GM21447 (cell line): ENCODE results near the gene HLA-G.

ENCODE experiments used
- ATAC-seq: cut with Tn5 transposase; IDR thresholded peaks from one replicate; pipeline ENCODE4 v1.9.1; 2021; ENCODE audit not compliant: unreplicated experiment

Gene HLA-G

DNA sequence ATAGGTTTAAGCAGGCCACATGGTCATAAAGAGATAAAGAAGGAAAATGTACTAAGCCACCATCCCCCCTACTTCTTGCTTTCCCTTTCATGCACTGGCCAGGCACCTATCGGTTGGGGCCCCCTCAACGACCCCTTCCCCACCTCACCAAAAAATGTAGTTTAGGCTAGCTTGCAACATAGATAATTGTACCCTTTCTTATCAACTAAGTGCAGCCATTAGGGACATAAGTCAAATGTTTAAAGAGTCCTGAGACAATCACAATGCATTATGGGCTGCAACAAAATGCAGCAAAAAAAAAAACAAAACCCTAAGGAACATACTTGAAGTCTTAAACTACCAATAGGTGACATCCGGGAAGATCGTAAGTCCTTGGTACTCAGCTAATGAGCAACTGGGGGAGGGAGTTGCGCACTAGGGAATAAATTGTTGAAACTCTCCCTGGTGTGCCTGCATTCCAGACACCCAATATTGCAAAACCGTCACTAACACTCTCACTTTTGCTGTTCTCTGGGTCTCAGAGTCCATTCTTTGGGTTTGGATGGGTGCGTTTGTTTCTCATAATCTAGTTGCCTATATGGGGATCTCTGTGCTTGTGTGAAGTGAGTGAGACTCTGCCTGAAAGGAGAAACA lies 12.4 kb upstream of the HLA-G start:
- no peak for ATAC-seq

DNA sequence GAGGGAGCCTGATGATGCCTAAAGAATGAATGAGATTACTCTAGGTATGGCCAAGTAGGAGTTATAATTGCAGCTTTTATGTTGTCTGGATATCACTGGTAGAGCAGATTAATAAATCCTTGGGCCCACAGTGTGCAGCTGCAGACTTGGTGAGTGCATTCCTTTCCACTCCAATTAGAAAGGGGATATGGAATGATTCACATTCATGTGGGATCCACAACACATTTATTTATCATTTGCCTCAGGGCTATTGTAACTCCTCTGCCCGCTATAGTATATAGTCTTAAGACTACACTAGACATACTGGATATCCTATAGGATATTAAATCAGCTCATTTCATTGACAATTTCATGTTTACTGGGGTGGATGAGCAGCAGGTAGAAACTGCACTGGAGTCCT lies 11.6 kb upstream of the HLA-G start:
- no peak for ATAC-seq

DNA sequence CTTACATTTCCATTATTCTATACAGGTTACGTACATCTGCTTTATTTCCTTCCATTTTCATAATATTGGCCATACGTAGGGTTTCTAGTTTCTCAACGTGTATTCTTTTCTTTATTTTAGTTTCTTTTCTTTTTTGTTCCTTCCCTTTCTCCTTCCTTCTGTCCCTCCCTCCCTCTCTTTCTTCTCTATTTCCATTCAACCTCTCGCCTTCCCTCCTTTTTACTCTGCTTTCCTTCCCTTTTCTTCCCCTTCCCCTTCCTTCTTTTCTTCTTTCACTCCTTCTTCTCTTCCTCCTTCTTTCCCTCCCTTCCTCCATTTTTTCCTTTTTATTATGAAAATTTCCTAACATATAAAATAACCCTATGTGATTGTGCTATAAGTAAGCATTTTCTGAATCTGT lies 8.7 kb upstream of the HLA-G start:
- ATAC-seq, result no peak

DNA sequence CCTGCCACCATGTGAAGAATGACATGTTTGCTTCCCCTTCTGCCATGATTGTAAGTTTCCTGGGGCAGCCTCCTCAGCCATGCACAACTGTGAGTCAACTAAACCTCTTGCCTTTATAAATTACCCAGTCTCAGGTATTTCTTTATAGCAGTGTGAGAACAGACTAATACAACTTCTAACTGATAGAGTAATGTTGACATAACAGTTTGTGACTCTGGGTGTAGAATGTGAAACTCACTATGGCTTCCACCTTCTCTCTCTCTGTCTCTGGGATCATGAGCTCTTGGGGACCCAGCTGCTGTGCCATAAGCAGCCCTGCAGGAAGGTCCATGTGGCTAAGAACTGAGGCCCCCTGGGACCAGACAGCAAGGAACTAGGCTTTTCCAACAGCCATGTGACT lies 3.5 kb upstream of the HLA-G start:
- ATAC-seq, result no peak

DNA sequence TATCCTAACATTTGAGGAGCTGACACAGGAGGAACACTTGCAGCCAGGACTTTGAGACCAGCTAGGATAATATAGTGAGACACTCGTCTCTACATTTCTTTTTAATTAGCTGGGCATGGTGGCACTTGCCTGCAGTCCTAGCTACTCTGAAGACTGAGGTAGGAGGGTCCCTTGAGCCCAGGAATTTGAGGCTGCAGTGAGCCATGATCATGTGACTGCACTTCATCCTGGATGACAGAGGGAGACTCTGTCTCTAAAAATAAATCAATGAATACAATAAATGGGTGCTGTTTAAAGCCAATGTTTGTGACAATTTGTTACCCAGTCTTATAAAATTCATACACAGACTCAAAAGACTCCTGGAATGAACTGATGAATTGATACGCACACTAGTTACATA lies 1.8 kb upstream of the HLA-G start:
- ATAC-seq, result no peak

DNA sequence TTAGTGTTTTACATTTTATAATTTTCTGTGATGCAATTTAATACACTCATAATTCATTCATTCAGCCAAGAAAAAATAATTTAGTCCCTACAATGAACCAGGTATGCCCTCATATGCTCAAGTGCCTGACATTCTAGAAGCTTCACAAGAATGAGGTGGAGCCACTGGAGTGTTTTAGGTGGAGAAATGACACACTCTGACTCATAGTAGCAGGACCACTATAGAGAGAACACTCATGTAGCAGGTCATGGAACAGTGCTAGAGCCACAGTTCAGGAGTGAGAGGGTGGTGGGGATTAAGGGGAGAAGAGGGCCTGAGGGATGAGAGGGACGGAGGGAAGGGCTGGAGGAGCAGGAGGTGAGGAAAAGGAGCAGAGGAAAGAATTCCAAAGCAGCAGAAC lies 1.4 kb upstream of the HLA-G start:
- ATAC-seq, result no peak

DNA sequence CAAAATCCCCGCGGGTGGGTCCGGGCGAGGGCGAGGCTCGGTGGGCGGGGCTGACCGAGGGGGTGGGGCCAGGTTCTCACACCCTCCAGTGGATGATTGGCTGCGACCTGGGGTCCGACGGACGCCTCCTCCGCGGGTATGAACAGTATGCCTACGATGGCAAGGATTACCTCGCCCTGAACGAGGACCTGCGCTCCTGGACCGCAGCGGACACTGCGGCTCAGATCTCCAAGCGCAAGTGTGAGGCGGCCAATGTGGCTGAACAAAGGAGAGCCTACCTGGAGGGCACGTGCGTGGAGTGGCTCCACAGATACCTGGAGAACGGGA lies 809 bp downstream of the HLA-G start:
- ATAC-seq, result no peak

DNA sequence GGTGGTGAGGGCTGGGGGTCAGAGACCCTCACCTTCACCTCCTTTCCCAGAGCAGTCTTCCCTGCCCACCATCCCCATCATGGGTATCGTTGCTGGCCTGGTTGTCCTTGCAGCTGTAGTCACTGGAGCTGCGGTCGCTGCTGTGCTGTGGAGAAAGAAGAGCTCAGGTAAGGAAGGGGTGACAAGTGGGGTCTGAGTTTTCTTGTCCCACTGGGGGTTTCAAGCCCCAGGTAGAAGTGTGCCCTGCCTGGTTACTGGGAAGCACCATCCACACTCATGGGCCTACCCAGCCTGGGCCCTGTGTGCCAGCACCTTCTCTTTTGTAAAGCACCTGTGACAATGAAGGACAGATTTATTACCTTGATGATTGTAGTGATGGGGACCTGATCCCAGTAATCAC lies 2.1 kb downstream of the HLA-G start:
- ATAC-seq, result no peak

DNA sequence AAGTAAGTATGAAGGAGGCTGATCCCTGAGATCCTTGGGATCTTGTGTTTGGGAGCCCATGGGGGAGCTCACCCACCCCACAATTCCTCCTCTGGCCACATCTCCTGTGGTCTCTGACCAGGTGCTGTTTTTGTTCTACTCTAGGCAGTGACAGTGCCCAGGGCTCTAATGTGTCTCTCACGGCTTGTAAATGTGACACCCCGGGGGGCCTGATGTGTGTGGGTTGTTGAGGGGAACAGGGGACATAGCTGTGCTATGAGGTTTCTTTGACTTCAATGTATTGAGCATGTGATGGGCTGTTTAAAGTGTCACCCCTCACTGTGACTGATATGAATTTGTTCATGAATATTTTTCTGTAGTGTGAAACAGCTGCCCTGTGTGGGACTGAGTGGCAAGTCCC lies 2.8 kb downstream of the HLA-G start:
- ATAC-seq, result no peak

DNA sequence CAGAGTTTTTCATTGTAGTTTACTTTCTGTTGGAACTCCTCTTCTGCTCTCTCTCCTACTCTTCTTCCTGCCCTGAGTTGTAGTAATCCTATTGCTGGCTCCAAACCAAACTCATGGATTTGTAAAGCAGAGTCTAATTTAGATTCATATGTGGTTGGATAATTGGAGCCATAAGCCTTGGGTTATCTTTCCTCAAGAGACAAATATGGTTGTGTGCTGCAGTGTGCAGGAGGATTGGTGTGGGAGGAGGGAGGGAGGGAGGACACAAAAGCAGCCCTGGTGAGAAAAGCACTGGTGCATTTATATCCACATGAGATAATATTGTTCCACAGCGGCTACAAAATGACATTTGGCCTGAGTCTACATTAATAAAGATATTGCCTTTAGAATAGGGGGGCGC lies 4.2 kb downstream of the HLA-G start:
- no peak for ATAC-seq

DNA sequence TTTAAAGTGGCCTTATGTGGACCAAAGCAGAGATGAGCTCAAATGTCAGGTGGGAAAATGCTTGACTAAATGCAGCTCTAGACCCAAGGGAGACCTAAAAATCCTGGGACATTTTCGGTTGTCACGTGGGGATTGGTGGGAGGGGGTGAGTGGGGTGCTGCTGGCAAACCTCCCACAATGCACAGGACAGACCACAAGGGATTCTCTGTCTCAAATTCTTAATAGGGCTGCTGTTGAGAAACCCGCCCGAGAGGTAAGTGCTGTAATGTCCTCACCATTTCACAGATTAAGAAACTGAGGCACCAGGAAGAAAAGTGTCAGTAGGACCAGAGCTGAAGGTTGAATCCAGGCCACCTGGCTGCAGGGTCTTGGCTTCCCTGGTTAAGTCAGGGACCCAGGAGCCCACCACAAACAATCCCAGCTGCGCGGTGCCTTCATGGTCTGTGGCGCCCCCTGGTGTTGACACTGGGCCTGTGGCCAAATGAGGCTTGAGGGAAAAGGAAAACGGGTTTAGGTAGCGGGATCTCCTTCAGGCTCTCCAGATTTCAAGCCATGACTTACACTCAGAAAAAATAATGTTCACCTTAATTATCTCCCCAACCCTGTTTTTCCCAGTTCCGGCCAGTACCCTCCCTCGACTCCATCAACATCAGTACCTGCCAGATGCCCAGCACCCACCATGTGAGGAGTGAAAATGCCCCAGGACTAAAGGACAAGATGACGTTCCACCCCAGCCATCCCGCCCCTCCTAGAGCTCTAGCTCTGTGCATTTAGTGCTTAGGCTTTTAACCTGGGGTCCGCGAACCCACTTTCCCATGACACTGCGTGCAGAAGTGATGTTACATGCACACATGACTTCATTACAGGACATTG lies 7.2 kb downstream of the HLA-G start:
- ATAC-seq, result no peak

DNA sequence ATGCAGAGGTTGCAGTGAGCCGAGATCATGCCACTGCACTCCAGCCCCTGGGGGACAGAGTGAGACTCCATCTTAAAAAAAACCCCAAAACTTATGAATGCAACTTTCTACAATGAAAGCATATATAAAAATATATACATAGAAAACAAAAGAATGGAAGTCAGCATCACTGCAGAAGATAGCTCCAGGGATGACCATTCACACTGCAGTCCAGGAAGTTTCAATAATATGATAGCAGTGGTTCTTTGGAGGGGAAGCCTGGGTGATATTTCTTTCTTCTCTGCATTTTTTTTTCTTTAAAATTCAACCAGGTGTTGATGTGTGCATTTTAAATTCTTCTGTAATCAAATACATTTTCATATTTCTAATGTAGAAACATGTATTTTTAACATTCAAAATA lies 12.3 kb downstream of the HLA-G start:
- ATAC-seq, result no peak

DNA sequence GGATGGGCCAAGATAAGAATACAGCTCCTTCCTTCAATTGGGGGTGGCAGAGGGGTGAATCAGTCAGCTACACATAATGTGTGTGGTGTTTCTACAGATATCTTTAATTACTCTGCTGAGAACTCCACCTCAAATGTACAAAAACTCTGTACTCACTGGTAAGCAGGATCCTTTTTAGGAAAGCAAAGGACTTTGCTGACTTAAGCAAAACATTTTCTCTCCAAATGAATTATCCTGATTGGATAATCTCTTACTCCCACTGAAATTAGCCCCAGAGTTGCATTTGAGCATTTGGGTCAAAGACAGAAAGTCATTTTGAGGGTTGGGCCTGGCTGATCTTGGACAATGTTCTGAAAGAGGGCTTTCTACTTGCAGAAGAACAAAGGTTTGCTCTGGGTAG lies 13.4 kb downstream of the HLA-G start:
- no peak for ATAC-seq

DNA sequence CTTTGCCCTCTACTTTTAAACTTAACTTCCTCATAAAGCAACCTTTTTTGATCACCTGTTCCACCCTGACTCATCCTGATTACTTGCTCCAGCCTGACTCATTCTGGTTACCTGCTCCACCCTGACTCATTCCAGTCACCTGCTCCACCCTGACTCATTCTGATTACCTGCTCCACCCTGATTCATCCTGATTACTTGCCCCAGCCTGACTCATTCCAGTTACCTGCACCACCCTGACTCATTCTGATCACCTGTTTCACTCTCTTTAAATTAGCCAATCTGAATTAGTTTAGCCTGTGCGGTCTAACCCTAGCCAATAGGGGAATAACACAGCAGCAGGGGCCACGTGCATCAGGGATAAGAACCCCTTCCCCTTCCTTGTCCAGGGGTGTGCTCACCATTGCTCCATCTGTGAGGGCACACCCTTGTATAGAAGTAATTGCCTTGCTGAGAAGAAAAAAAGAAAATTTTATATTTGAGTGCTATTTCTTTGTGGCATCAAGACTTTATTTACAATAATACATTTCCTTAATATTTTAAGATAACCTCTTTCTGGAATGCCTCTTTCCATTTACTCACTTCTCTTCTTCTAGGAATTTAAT lies 17.9 kb downstream of the HLA-G start:
- ATAC-seq, result no peak

DNA sequence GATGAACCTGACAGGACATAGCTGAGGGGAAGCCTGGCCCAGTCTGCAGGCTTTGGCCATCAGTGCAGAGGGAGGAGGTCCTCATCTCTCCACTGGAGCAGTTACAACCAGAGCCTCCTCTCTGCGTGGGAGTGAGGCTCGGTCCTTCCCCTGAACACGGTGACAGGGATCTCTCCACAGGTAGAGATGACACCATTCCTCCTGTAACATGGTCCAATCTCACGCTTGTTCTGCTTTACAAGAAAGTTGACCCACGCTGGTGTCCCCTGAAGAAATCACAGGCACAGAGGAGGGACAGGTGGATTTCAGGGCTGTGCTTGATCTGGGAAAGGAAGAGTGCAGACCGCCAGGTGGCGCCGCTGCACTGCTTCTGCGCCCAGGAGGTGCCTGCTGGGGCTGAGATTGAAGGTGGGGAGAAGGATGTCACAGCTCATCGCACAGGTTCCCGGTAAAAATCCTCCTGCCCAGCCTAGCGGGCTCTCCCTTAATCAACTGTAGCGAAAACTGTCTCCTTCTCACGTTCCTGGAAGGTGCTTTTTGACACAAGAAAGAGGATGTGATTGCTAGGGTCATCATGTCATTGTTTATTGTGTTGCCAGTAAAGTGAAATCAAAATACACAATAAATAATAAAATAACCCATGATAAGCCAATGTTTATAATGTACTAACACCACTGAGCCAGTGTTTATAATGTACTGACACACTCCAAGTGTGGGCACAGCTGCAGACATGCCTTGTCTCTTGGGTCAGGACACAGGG lies 20.4 kb downstream of the HLA-G start:
- ATAC-seq, result no peak

DNA sequence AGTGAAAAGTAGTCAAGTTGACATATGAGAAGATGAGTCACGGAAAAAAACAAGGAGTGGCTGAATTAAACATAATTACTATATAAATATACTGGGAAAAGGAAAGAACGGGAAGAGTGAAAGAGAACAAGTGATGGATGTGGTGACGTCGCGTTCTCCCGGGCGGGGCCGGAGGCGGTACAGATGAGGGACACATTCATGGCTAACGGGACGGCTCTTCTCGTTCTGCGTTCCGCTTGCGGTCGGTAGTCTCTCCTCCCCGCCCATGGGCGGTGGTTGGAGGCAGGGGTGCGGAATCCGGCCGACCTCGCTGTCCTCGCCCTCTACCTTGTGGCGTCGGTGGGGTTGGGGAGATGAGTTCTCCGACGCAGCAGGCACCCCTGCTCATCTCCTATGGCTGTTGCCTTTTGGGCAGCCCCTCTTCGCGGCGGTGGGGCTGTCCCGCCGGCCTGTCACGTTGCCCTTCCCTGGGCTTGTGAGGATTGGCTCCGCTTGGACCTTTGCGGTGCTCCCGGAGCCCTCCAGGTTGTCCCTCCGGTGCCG lies 22.5 kb downstream of the HLA-G start:
- ATAC-seq, result no peak

DNA sequence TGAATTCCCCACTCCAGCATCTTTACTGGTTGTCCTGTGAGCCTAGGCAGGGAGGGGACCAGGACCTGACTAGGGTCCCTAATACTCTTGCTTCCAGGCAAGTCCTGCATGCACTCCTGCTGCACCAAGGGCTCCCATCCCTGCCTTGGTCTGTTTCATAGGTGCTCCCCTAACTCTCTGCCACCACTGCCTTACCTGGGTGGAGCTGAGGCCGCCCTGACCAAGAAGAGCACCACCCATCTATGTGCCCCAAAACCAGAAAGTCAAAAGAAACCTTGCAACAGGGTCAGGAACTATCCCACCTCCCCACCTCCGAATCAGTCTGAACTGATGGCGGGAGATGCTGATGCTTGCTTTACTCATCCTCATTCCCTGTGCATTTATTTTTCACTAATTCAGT lies 23.6 kb downstream of the HLA-G start:
- ATAC-seq, result no peak

DNA sequence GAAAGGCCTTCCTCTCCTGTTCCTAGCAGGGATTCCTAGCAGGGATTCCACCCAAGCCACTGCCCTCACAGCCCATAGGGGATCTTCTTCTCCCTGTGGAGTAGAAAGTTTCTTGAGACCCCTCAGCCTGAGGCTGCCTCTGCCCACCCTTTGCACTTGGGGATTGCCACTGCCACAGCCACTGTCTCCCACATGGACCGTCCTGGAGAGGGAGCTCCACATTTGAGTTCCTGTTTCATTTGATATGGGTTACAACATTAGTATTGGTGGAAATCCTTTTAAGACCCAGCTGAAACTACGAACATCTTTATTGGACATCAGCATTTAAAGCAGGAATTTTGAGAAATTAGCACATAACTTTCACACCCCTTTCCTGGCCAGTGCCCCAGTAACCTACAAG lies 25.6 kb downstream of the HLA-G start:
- no peak for ATAC-seq

DNA sequence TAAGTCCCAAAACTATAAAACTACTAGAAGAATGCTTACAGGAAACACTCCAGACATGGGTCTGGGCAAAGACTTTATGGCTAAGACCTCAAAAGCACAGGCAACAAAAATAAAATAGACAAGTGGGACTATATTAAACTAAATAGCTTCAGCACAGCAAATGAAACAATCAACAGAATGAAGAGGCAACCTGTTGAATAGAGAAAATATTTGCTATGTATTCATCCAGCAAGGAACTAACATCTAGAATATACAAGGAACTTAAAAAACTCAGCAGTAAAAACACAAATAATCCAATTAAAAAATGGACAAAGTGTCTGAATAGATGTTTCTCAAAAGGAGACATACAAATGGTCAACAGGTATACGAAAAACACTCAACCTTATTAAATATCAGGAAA lies 30.4 kb downstream of the HLA-G start:
- no peak for ATAC-seq

DNA sequence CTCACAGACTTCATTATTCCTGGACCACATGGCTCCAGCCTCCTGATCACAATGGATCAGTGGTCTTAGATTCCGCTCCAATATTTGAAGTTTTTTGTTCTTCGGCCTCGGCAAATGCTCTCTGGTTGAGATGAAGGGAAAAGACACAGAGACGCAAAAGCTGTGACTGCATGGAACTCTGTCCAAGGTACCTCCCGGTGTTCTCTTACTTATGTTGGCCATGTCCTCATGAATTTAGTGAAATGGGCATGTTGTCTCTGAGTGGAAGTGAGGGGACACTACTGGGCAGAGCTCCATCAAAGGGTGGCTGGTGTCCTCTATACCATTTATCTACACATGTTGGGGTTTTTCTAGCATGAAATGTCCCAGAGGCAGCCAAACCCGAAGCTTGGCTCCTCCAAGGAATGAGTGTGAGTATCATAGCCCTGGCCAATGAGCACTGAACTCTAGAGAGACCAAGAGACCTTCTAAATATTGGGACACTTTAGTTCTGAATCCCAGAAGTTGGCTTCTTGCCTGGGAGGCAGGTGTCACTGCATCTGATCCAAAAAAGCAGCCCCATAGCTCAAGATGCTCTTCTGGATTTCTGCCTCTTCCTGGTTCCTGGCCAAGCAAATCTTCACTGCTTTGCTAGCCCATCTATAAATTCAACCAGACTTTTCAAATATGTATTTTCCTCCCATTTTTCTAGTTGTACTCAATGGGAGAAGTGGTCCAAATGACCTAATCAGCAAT lies 34.1 kb downstream of the HLA-G start:
- no peak for ATAC-seq
